ENCODE measurements around the gene KIT. TPM values are rescaled to one million over a fixed set of nuclear protein-coding genes. Genes with fewer than 3 reads are reported as not detected.

Gene KIT
- total RNA-seq, 1 experiment from 2014 or later, result not detected

DNA sequence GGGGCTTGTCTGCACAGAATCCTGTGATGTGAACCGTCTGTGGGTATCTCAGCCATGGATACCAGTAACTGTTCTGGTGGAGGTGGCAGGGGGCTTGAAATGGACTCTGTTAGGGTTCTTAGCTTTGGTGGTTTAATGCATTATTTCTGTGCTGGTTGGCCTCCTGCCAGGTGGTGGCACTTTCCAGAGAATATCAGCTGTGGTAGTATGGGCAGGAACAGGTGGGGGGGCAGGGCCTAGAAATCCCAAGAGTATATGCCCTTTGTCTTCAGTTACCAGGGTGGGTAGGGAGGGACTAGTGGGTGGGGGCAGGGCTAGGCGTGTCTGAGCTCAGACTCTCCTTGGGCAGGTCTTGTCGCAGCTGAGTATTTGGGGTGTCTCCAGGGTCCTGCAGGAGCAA, 106.7 kb downstream of the KIT start:
- intact Hi-C loops (cut with micrococcal nuclease), result no loop called here
- H4K20me1 ChIP-seq (ENCODE audit: insufficient read depth), result no peaks in the 10 kb centered on the region
- DNase-seq (ENCODE audit: low read depth, low spot score) (no peak), ATAC-seq (no peak)
- H3K79me2 ChIP-seq (ENCODE audit: insufficient read depth, low read length), result no peaks in the 10 kb centered on the region
- H3K9ac ChIP-seq (ENCODE audit: low read length), result no peak overlapping the region
- no TSS peak for BruUV-seq (replicated peaks)
- ChIA-PET POLR2A (no interaction called here), CTCF (no interaction called here), RAD21 (ENCODE audit: low non-redundant PET in 1 of 2, low total read pairs in 2 of 2, uncharacterized antibody in 2 of 2, unreplicated experiment in 2 of 2) (no interaction called here)
- H3K4me1 ChIP-seq (ENCODE audit: control insufficient read depth in 1 of 2, insufficient read depth in 2 of 2, low read length in 2 of 2), result no peaks in the 10 kb centered on the region
- H3K36me3 ChIP-seq (ENCODE audit: control insufficient read depth in 1 of 2, insufficient read depth in 2 of 2, low read length in 2 of 2), result no peaks in the 10 kb centered on the region
- H3K27me3 ChIP-seq (ENCODE audit: insufficient read depth, low read length), result peaks cover 2% of the 10 kb centered on the region; the same call in 1 of the 2 replicates
- TF ChIP-seq JUND (IDR thresholded peaks at IDR 0.05), result no peak
- TF ChIP-seq SRF (IDR thresholded peaks at IDR 0.05; ENCODE audit: low read depth), result no peak
- TF ChIP-seq, protein P1, sequence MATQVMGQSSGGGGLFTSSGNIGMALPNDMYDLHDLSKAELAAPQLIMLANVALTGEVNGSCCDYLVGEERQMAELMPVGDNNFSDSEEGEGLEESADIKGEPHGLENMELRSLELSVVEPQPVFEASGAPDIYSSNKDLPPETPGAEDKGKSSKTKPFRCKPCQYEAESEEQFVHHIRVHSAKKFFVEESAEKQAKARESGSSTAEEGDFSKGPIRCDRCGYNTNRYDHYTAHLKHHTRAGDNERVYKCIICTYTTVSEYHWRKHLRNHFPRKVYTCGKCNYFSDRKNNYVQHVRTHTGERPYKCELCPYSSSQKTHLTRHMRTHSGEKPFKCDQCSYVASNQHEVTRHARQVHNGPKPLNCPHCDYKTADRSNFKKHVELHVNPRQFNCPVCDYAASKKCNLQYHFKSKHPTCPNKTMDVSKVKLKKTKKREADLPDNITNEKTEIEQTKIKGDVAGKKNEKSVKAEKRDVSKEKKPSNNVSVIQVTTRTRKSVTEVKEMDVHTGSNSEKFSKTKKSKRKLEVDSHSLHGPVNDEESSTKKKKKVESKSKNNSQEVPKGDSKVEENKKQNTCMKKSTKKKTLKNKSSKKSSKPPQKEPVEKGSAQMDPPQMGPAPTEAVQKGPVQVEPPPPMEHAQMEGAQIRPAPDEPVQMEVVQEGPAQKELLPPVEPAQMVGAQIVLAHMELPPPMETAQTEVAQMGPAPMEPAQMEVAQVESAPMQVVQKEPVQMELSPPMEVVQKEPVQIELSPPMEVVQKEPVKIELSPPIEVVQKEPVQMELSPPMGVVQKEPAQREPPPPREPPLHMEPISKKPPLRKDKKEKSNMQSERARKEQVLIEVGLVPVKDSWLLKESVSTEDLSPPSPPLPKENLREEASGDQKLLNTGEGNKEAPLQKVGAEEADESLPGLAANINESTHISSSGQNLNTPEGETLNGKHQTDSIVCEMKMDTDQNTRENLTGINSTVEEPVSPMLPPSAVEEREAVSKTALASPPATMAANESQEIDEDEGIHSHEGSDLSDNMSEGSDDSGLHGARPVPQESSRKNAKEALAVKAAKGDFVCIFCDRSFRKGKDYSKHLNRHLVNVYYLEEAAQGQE (IDR thresholded peaks at IDR 0.05; ENCODE audit: low read depth), result no peak
- TF ChIP-seq POLR2AphosphoS5 (IDR thresholded peaks at IDR 0.05; ENCODE audit: low read depth, low read length), result no peak
- TF ChIP-seq EZH2phosphoT487 (IDR thresholded peaks at IDR 0.05; ENCODE audit: borderline replicate concordance), result no peak
- no peak for TF ChIP-seq YY1 (IDR thresholded peaks at IDR 0.05; ENCODE audit: extremely low read depth, insufficient replicate concordance, low read depth, low read length)
- no peak for TF ChIP-seq ZFX (IDR thresholded peaks at IDR 0.05)
- no peak for TF ChIP-seq CEBPB (IDR thresholded peaks at IDR 0.05; ENCODE audit: low read depth)
- TF ChIP-seq SP1 (IDR thresholded peaks at IDR 0.05; ENCODE audit: low read depth), result no peak
- TF ChIP-seq EGR1 (IDR thresholded peaks at IDR 0.05; ENCODE audit: low read depth), result no peak
- H3K9me2 ChIP-seq (ENCODE audit: insufficient read depth), result no peaks in the 10 kb centered on the region
- H3K4me3 ChIP-seq (replicated peaks in 1 of 2; ENCODE audit: low read depth in 1 of 2, low read length in 2 of 2), result no peak overlapping the region
- H3K4me2 ChIP-seq (ENCODE audit: low read length), result no peak overlapping the region
- no peak overlapping the region for H3K27ac ChIP-seq (ENCODE audit: low read depth, low read length)
- no peaks in the 10 kb centered on the region for H3K9me3 ChIP-seq (ENCODE audit: control insufficient read depth in 1 of 2, insufficient read depth in 1 of 2, low read depth in 1 of 2, low read length in 2 of 2)
- H2AFZ ChIP-seq (ENCODE audit: low read depth, low read length, poor library complexity, severe bottlenecking), result no peak overlapping the region

Measured in HCT116 (cell line).